HG03103 (cell line): Measurements from ENCODE around the gene SINHCAF.

Source experiments
- ATAC-seq: cut with Tn5 transposase; IDR thresholded peaks from one replicate; pipeline ENCODE4 v1.9.1; 2021; ENCODE audit warnings: low read depth; ENCODE audit not compliant: unreplicated experiment

The SINHCAF gene

GRCh38 chr12:31311634-31312258, 14.2 kb downstream of the SINHCAF start:
- ATAC-seq, result no peak

DNA sequence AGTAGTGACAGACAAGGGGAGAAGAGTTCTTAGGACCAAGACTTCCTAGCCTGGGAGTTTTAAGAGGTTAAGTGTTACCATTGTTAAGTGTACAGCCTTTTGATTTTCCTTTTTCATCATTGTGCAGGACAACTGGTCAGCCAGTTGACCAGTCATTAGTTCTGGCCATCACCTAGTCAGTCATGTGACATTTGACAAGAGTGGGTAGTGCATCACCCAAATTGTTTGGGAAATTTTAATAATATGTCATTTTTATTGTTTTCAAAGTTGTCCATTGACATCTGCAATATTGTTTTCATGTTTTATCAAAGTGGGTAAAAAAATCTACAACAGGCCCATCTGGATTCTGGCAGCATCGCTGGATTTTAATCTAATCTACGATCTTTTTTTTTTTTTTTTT, 15.5 kb downstream of the SINHCAF start:
- no peak for ATAC-seq

GRCh38 chr12:31309279-31309678, 16.7 kb downstream of the SINHCAF start:
- no peak for ATAC-seq

DNA sequence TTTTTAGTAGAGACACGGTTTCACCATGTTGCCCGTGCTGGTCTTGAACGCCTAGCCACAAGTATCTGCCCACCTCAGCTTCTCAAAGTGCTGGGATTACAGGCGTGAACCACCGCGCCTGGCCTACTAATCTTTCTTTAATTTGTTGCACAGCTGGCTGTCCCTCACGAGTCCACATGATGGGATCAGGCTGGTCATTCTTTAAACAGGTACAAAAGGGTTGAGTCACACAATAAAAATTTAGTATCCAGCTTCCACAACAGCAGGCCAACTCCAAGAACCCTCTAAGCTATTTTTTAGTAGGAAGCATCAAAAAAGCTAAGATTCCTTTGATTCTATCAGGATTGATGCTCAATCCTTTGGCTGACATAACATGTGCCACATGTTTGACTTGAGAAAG, 17.8 kb downstream of the SINHCAF start:
- no peak for ATAC-seq

DNA sequence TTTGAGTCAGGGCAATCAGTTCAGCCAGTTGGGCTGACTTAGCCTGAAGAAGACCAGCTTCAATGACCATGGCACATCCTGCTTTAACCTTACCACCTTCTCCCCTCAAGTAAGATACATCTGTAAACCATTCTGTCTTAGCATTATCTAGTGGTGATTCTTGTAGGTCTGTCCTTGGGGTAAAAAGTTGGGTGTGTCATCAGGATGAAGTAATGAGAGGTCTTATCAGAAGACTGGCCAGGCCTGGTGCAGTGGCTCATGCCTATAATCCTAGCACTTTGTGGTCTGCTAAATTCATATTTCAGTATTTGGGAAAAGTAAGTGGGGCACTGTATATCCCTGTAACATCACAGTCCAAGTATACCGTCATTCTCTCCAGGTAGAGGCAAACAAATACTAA, 19.1 kb downstream of the SINHCAF start:
- ATAC-seq, result no peak

DNA sequence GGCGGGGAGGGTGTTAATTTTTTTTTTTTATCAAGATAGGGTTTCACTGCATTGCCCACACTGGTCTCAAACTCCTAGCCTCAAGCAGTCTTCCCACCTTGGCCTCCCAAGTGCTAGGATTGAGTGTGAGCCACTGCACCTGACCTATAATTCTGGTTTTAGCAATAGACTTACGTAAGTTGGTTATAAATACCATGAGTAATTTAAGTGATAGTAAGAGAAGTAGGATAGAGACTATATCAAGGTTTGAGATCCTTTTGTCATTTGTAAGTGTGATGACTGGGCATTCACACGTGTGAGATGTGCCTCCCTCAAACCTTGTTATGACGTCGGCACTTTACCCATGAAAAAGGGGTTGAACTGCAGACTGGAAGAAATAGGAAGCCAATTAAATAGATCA, 22.5 kb downstream of the SINHCAF start:
- no peak for ATAC-seq

DNA sequence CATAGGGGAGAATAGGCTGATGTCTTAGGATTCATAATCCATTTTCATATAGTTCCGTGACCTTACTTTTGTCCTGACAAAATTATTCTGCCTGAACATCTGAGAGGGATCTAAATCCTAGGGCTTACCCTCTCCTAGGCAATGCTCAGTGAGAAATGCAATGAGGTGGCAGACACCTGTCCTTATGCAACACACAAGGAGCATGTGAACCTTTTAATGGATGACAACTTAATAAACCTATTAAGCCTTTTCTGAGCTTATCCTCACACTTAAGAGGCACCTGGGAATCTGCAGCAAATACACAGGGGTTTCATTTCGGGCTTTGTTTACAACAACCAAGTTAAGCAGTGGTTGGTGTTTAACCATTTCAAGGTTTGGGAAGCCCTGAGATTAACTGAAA, 24.6 kb downstream of the SINHCAF start:
- ATAC-seq, result no peak

DNA sequence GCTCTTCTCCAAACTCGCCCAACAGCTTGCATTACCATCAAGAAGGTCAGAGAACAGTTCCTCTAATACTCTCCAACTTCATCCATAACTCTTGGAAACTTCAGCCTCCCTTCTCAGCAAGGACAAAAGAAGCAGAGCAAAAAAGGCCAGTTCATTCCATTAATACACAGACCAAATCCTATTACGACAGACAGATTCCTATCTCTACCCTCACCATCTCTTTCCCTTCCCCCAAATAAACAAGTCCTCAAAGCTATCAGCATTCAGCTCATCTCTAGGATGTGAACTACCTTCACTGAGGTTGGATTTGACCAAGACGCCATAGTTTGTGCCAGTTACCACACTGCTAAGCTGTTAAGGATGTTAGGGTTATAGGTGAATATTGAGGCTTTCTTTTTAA, 25.2 kb downstream of the SINHCAF start:
- ATAC-seq, result no peak

- no peak for ATAC-seq
Measured at GRCh38 chr12:31300341-31300740, 25.6 kb downstream of the SINHCAF start.

- no peak for ATAC-seq
Measured at GRCh38 chr12:31298922-31299321, 27.0 kb downstream of the SINHCAF start.

DNA sequence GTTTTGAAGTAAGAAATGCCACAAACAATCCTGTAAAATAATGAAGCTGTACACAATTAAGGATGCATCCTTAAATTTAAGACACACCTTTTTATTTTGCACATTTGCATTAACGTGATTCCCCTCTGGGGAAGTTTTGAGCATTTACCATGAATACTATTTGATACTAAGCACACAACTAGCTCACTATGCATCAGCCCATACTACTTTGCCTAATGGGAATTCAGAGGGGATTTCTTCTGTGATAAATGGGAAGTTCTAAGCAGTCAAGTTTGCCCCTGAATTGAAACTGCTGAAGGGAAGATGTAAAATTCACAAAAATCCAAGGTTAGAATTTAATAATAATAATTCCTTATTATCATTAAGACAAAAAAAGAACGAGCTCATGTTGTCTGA, 27.4 kb downstream of the SINHCAF start:
- ATAC-seq, result no peak

- no peak for ATAC-seq
Measured at GRCh38 chr12:31297572-31298514, 28.1 kb downstream of the SINHCAF start.

- ATAC-seq, result no peak
Measured at GRCh38 chr12:31289441-31289840, 36.5 kb downstream of the SINHCAF start.

DNA sequence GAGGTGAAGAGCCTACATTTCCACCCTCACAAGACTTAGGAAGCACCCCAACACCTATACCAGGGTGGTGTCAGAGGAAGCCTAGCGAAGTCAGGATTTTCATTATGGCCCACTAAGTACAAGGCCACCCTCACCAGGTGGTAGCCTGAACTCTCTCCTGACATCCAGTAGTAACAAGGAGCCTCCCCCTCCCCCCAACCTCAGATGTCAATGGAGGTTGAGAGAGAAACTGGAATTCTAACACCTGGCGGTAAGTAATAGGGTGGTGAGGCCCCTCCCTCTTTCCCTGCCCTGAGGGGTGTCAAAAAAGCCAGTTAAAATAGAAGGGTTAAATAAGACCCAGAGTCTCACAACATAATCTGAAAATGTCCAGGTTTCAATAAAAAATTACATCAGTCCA, 37.6 kb downstream of the SINHCAF start:
- no peak for ATAC-seq

- ATAC-seq, result no peak
Measured at GRCh38 chr12:31280183-31280582, 45.8 kb downstream of the SINHCAF start.

- no peak for ATAC-seq
Measured at GRCh38 chr12:31279390-31279924, 46.5 kb downstream of the SINHCAF start.

DNA sequence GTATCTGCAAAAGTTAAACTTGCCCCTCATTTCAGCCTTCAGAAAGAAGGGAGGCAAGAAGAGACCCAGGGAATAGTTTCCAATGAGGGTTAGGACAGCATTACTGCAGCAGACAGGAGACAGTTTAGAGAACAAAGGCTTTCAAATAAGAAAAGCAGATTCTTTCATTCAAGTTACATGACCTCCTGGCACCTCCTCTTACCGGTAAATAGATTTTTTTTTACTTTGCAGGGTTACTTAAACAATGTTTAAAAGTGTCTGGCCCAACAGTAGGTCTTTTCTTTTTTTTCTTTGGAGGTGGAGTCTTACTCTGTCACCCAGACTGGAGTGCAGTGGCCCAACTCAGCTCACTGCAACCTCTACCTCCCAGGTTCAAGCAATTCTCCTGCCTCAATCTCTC, 47.1 kb downstream of the SINHCAF start:
- no peak for ATAC-seq

- ATAC-seq, result no peak
Measured at GRCh38 chr12:31278424-31278823, 47.5 kb downstream of the SINHCAF start.

- no peak for ATAC-seq
Measured at GRCh38 chr12:31277081-31277480, 48.9 kb downstream of the SINHCAF start.

GRCh38 chr12:31275491-31275890, 50.5 kb downstream of the SINHCAF start:
- no peak for ATAC-seq

- ATAC-seq, result no peak
Measured at GRCh38 chr12:31274520-31275300, 51.2 kb downstream of the SINHCAF start.
